ENCODE data around the gene LRP1. TPM values are rescaled to one million over a fixed set of nuclear protein-coding genes. Genes with fewer than 3 reads are reported as not detected.
A peak's percentile ranks its signal among the peaks of the same experiment; 100 is the strongest.

Gene LRP1
- total RNA-seq, 1 donor from 2014 or later: 708 TPM

- intact Hi-C loops (cut with DNase I): no loop called here
- no peak for DNase-seq (ENCODE audit: low spot score in 2 of 2)
- Histone ChIP-seq H3K27me3 (no peaks in the 10 kb centered on the region), H3K9me3 (no peaks in the 10 kb centered on the region), H3K4me1 (no peaks in the 10 kb centered on the region), H3K36me3 (peaks cover 90 to 91% of the 10 kb centered on the region in 2 donors), H3K27ac (no peak overlapping the region), H3K4me3 (no peak overlapping the region)
- no peak for TF ChIP-seq CTCF (IDR thresholded peaks at IDR 0.05)
Measured at GRCh38 chr12:57181072-57181471, 52.8 kb downstream of the LRP1 start.

GRCh38 chr12:57181561-57182155 lies 53.4 kb downstream of the LRP1 start:
- Histone ChIP-seq H3K4me3 (no peak overlapping the region), H3K36me3 (peaks cover 90 to 91% of the 10 kb centered on the region in 2 donors), H3K27ac (no peak overlapping the region), H3K27me3 (no peaks in the 10 kb centered on the region), H3K9me3 (no peaks in the 10 kb centered on the region), H3K4me1 (no peaks in the 10 kb centered on the region)
- no peak for TF ChIP-seq CTCF (IDR thresholded peaks at IDR 0.05)
- intact Hi-C loops (cut with DNase I): loop anchor here (2.0 kb wide), 1 partner anchor 113 kb away; no protein-coding TSS in a partner anchor
- DNase-seq (ENCODE audit: low spot score in 2 of 2): no peak

GRCh38 chr12:57182918-57183575 lies 54.8 kb downstream of the LRP1 start:
- Histone ChIP-seq H3K27ac (no peak overlapping the region), H3K9me3 (no peaks in the 10 kb centered on the region), H3K27me3 (no peaks in the 10 kb centered on the region), H3K4me1 (no peaks in the 10 kb centered on the region), H3K36me3 (peaks cover 90 to 91% of the 10 kb centered on the region in 2 donors), H3K4me3 (no peak overlapping the region)
- DNase-seq (ENCODE audit: low spot score in 2 of 2): peak in 1 of 2 donors; percentile 82
- TF ChIP-seq CTCF (IDR thresholded peaks at IDR 0.05): peak; percentile 86 to 91 (median 88)
- intact Hi-C loops (cut with DNase I): loop anchor here (2.0 kb wide), 1 partner anchor 114 kb away; no protein-coding TSS in a partner anchor

- Histone ChIP-seq H3K27me3 (no peaks in the 10 kb centered on the region), H3K4me1 (no peaks in the 10 kb centered on the region), H3K36me3 (peaks cover 90 to 91% of the 10 kb centered on the region in 2 donors), H3K27ac (no peak overlapping the region), H3K9me3 (no peaks in the 10 kb centered on the region), H3K4me3 (no peak overlapping the region)
- intact Hi-C loops (cut with DNase I): loop anchor here (2.0 kb wide), 1 partner anchor 115 kb away; no protein-coding TSS in a partner anchor
- no peak for TF ChIP-seq CTCF (IDR thresholded peaks at IDR 0.05)
- no peak for DNase-seq (ENCODE audit: low spot score in 2 of 2)
Measured at GRCh38 chr12:57183939-57184725, 55.8 kb downstream of the LRP1 start.

GRCh38 chr12:57185403-57185802 lies 57.1 kb downstream of the LRP1 start:
- DNase-seq (ENCODE audit: low spot score in 2 of 2): no peak
- peaks cover 89 to 91% of the 10 kb centered on the region in 2 donors for H3K36me3 ChIP-seq
- intact Hi-C loops (cut with DNase I): no loop called here
- no peaks in the 10 kb centered on the region for H3K4me1 ChIP-seq
- no peak for TF ChIP-seq CTCF (IDR thresholded peaks at IDR 0.05)
- H3K4me3 ChIP-seq: no peak overlapping the region
- no peaks in the 10 kb centered on the region for H3K27me3 ChIP-seq
- H3K9me3 ChIP-seq: no peaks in the 10 kb centered on the region
- H3K27ac ChIP-seq: no peak overlapping the region
